OCI-LY1 (cell line): ENCODE data around the gene MLX.
A peak's percentile ranks its signal among the peaks of the same experiment; 100 is the strongest.
"Not testable (repeated sequence)": the region's sequence is repeated elsewhere in the genome, so short reads cannot be mapped to it uniquely, and the experiment has no call there.

Source experiments
- H2AFZ ChIP-seq: fragments of 200-600 bp; sonication (generic), shearing (Covaris generic); 2 replicates; pipeline ENCODE4 v1.6.0; 2014; ENCODE audit warnings: antibody characterized with exemption, mild to moderate bottlenecking, low read length
- H3F3A ChIP-seq: fragments of 200-600 bp; sonication (generic), shearing (Covaris generic); 2 replicates; pipeline ENCODE4 v1.6.0; 2014; ENCODE audit warnings: mild to moderate bottlenecking, antibody characterized with exemption, low read length, moderate library complexity; ENCODE audit not compliant: insufficient read depth
- H3K27ac ChIP-seq: fragments of 200-600 bp; sonication (generic); 2 replicates; pipeline ENCODE4 v1.5.1; 2014; ENCODE audit warnings: low read length, mixed run types, mild to moderate bottlenecking, low read depth; ENCODE audit not compliant: poor library complexity, severe bottlenecking
- H3K27me3 ChIP-seq: fragments of 200-600 bp; sonication (generic); 2 replicates; pipeline ENCODE4 v1.6.0; 2014; ENCODE audit warnings: antibody characterized with exemption, mild to moderate bottlenecking, low read length, moderate library complexity; ENCODE audit not compliant: insufficient read depth
- H3K36me3 ChIP-seq: fragments of 200-600 bp; sonication (generic); 2 replicates; pipeline ENCODE4 v1.6.1; 2014; ENCODE audit warnings: mild to moderate bottlenecking, antibody characterized with exemption, low read length, moderate library complexity, mixed read lengths; ENCODE audit not compliant: insufficient read depth
- H3K4me1 ChIP-seq: fragments of 200-600 bp; sonication (generic); 2 replicates; pipeline ENCODE4 v1.5.1; 2014; ENCODE audit warnings: mild to moderate bottlenecking, low read length, moderate library complexity; ENCODE audit not compliant: insufficient read depth, severe bottlenecking
- H3K4me2 ChIP-seq: fragments of 200-600 bp; sonication (generic), shearing (Covaris generic); 2 replicates; pipeline ENCODE4 v1.6.1; 2014; ENCODE audit warnings: low read length
- H3K4me3 ChIP-seq: fragments of 200-600 bp; sonication (generic); 2 replicates; pipeline ENCODE4 v1.5.1; 2014; ENCODE audit warnings: low read length, low read depth, mild to moderate bottlenecking, mixed read lengths; ENCODE audit not compliant: poor library complexity, severe bottlenecking
- H3K79me2 ChIP-seq: fragments of 200-600 bp; shearing (Covaris generic); 2 replicates; pipeline ENCODE4 v1.6.1; 2016; ENCODE audit warnings: mixed run types, low read length, mixed read lengths; ENCODE audit not compliant: insufficient read depth
- H3K9ac ChIP-seq: fragments of 200-600 bp; sonication (generic), shearing (Covaris generic); 2 replicates; pipeline ENCODE4 v1.6.1; 2014; ENCODE audit warnings: mild to moderate bottlenecking, low read length, mixed read lengths
- H3K9me2 ChIP-seq: fragments of 200-600 bp; sonication (generic), shearing (Covaris generic); 2 replicates; pipeline ENCODE4 v1.6.1; 2014; ENCODE audit warnings: low read depth, mild to moderate bottlenecking, low read length, mixed read lengths
- H3K9me3 ChIP-seq: fragments of 200-600 bp; shearing (Covaris generic); 2 replicates; pipeline ENCODE4 v1.6.1; 2014; ENCODE audit warnings: low read length, mixed read lengths
- H4K20me1 ChIP-seq: fragments of 200-600 bp; sonication (generic), shearing (Covaris generic); 2 replicates; pipeline ENCODE4 v1.6.0; 2016; ENCODE audit warnings: mild to moderate bottlenecking, low read length; ENCODE audit not compliant: insufficient read depth
- CTCF ChIP-seq: fragments of 200-600 bp; sonication (generic), shearing (Covaris generic); IDR thresholded peaks from 2 replicates; pipeline ENCODE4 v1.5.1; 2017; ENCODE audit warnings: mild to moderate bottlenecking, antibody characterized with exemption, low read length, moderate library complexity, mixed read lengths
- EZH2 ChIP-seq: fragments of 200-600 bp; sonication (generic), shearing (Covaris generic); IDR thresholded peaks from 2 replicates; pipeline ENCODE4 v1.8.0; 2017; ENCODE audit warnings: borderline replicate concordance, mixed run types, mild to moderate bottlenecking, antibody characterized with exemption, low read length, moderate library complexity, mixed read lengths

MLX gene

GRCh38 chr17:42613699-42614295 lies 46.9 kb downstream of the MLX start:
- Histone ChIP-seq H3F3A (no peaks in the 10 kb centered on the region), H2AFZ (no peak overlapping the region), H3K27ac (no peak overlapping the region), H3K9me2 (no peaks in the 10 kb centered on the region), H3K79me2 (peaks cover 5% of the 10 kb centered on the region), H3K4me3 (no peak overlapping the region), H3K9me3 (no peaks in the 10 kb centered on the region), H3K4me2 (no peak overlapping the region), H3K27me3 (no peaks in the 10 kb centered on the region), H3K4me1 (peaks cover 12% of the 10 kb centered on the region), H4K20me1 (no peaks in the 10 kb centered on the region), H3K36me3 (peaks cover 45% of the 10 kb centered on the region), H3K9ac (no peak overlapping the region)
- TF ChIP-seq EZH2 (no peak), CTCF (no peak)

- Histone ChIP-seq H3K36me3 (peaks cover 30% of the 10 kb centered on the region), H3K4me3 (no peak overlapping the region), H4K20me1 (no peaks in the 10 kb centered on the region), H3K27me3 (no peaks in the 10 kb centered on the region), H3K27ac (peak overlapping the region; percentile 26), H3K9ac (no peak overlapping the region), H3K9me2 (no peaks in the 10 kb centered on the region), H3K79me2 (no peaks in the 10 kb centered on the region), H3K4me1 (peaks cover 11% of the 10 kb centered on the region), H3K4me2 (no peak overlapping the region), H2AFZ (no peak overlapping the region), H3F3A (no peaks in the 10 kb centered on the region), H3K9me3 (no peaks in the 10 kb centered on the region)
- no peak for TF ChIP-seq CTCF
- TF ChIP-seq EZH2: no peak
Measured at GRCh38 chr17:42617956-42618431, 51.1 kb downstream of the MLX start.

- H3K79me2 ChIP-seq: no peaks in the 10 kb centered on the region
- H3F3A ChIP-seq: no peaks in the 10 kb centered on the region
- H3K27ac ChIP-seq: peak overlapping the region; percentile 26
- no peak overlapping the region for H3K4me3 ChIP-seq
- no peak overlapping the region for H2AFZ ChIP-seq
- H3K27me3 ChIP-seq: no peaks in the 10 kb centered on the region
- no peak overlapping the region for H3K4me2 ChIP-seq
- TF ChIP-seq EZH2 (no peak), CTCF (peak; percentile 14; the same call in 1 of the 2 replicates)
- no peak overlapping the region for H3K9ac ChIP-seq
- no peaks in the 10 kb centered on the region for H3K9me3 ChIP-seq
- H3K36me3 ChIP-seq: peaks cover 24% of the 10 kb centered on the region
- no peaks in the 10 kb centered on the region for H3K9me2 ChIP-seq
- no peaks in the 10 kb centered on the region for H4K20me1 ChIP-seq
- peaks cover 11% of the 10 kb centered on the region for H3K4me1 ChIP-seq
Measured at GRCh38 chr17:42618442-42619150, 51.7 kb downstream of the MLX start.

- H3K4me2 ChIP-seq, H3F3A ChIP-seq, H3K9me3 ChIP-seq, H3K4me3 ChIP-seq, H4K20me1 ChIP-seq, H2AFZ ChIP-seq, H3K36me3 ChIP-seq, H3K27me3 ChIP-seq, H3K27ac ChIP-seq, H3K9me2 ChIP-seq, H3K79me2 ChIP-seq, H3K9ac ChIP-seq: not testable (repeated sequence)
- peaks cover 11% of the 10 kb centered on the region for H3K4me1 ChIP-seq
Measured at GRCh38 chr17:42621987-42622386, 55.1 kb downstream of the MLX start.
